OCI-LY7 (cell line): ENCODE measurements around the gene CUEDC1. TPM values are rescaled to one million over a fixed set of nuclear protein-coding genes. Genes with fewer than 3 reads are reported as not detected.

Experiments
- BruUV-seq: library from RNA; stranded (reverse); fragments of 400-500 nt; replicated peaks from 2 replicates; lab custom pipeline; 2021; lab: Mats Ljungman, UMichigan
- CTCF ChIA-PET: fragments of 300-600 bp; sonication (Branson Sonifier 250); formaldehyde crosslinking; loops from one replicate; lab custom pipeline; 2022; ENCODE audit warnings: antibody characterized with exemption; ENCODE audit not compliant: unreplicated experiment; lab: Charles Lee
- POLR2A ChIA-PET: fragments of 300-600 bp; sonication (Branson Sonifier 250); formaldehyde crosslinking; loops from one replicate; lab custom pipeline; 2022; ENCODE audit warnings: antibody characterized with exemption; lab: Charles Lee
- DNase-seq: peaks from one replicate; pipeline ENCODE4 v3.0.0-alpha.2; 2015; ENCODE audit warnings: low spot score
- H2AFZ ChIP-seq: fragments of 200-600 bp; sonication (generic), shearing (Covaris generic); 2 replicates; pipeline ENCODE4 v1.6.1; 2014; ENCODE audit warnings: mild to moderate bottlenecking, antibody characterized with exemption, low read length, moderate library complexity
- H3K27ac ChIP-seq: fragments of 200-600 bp; sonication (generic); 2 replicates; pipeline ENCODE4 v1.5.1; 2014; ENCODE audit warnings: mixed run types, low read depth, mild to moderate bottlenecking, moderate library complexity, low read length, inconsistent platforms; ENCODE audit not compliant: poor library complexity, severe bottlenecking
- H3K36me3 ChIP-seq: fragments of 200-600 bp; sonication (generic); 2 replicates; pipeline ENCODE4 v1.6.1; 2014; ENCODE audit warnings: mild to moderate bottlenecking, antibody characterized with exemption, low read length, moderate library complexity, mixed read lengths; ENCODE audit not compliant: insufficient read depth
- H3K4me1 ChIP-seq: fragments of 200-600 bp; sonication (generic); 2 replicates; pipeline ENCODE4 v1.5.1; 2014; ENCODE audit warnings: mild to moderate bottlenecking, low read length; ENCODE audit not compliant: insufficient read depth, poor library complexity, severe bottlenecking
- H3K4me2 ChIP-seq: fragments of 200-600 bp; sonication (generic); 2 replicates; pipeline ENCODE4 v1.6.1; 2014; ENCODE audit warnings: mild to moderate bottlenecking, low read length
- H3K4me3 ChIP-seq: fragments of 200-600 bp; sonication (generic); 2 replicates; pipeline ENCODE4 v1.5.1; 2014; ENCODE audit warnings: mild to moderate bottlenecking, low read depth, low read length; ENCODE audit not compliant: poor library complexity, severe bottlenecking
- H3K79me2 ChIP-seq: fragments of 200-600 bp; sonication (generic); 2 replicates; pipeline ENCODE4 v1.6.1; 2016; ENCODE audit warnings: low read depth, mild to moderate bottlenecking, low read length, moderate library complexity, mixed read lengths; ENCODE audit not compliant: insufficient read depth
- H3K9me2 ChIP-seq: fragments of 200-600 bp; sonication (generic); 2 replicates; pipeline ENCODE4 v1.6.1; 2016; ENCODE audit warnings: mild to moderate bottlenecking, low read length, mixed read lengths; ENCODE audit not compliant: insufficient read depth
- H3K9me3 ChIP-seq: fragments of 200-600 bp; sonication (generic); 2 replicates; pipeline ENCODE4 v1.6.1; 2014; ENCODE audit warnings: mild to moderate bottlenecking, mixed run types, low read length, mixed read lengths
- H4K20me1 ChIP-seq: fragments of 200-600 bp; sonication (generic); 2 replicates; pipeline ENCODE4 v1.6.1; 2014; ENCODE audit warnings: mild to moderate bottlenecking, antibody characterized with exemption, low read length, moderate library complexity, mixed read lengths; ENCODE audit not compliant: insufficient read depth
- EZH2phosphoT487 ChIP-seq: fragments of 200-600 bp; sonication (generic); IDR thresholded peaks from 2 replicates; pipeline ENCODE4 v1.6.1; 2018; ENCODE audit warnings: low read depth, borderline replicate concordance, mild to moderate bottlenecking, mixed run types, antibody characterized with exemption, low read length, moderate library complexity, mixed read lengths
- intact Hi-C: fragments of 100-400 bp; cut with micrococcal nuclease; formaldehyde crosslinking; loops from one replicate; pipeline ENCODE4 v1.10.0; 2022; ENCODE audit not compliant: unreplicated experiment
- total RNA-seq, 2 experiments: library from RNA; depleted of rRNA in 1 of 2; stranded (reverse); fragments of >200 nt in 1 of 2; shearing (Covaris generic) in 1 of 2; gene quantifications; 2 replicates each; pipeline ENCODE4 v1.2.3, GENCODE V29; 2014 to 2022
- TF ChIP-seq, protein P1 (sequence below): fragments of 200-600 bp; sonication (generic); conservative IDR thresholded peaks from 2 replicates; pipeline ENCODE4 v1.5.1; 2014; ENCODE audit warnings: mild to moderate bottlenecking, antibody characterized with exemption, low read length, moderate library complexity, mixed read lengths

The CUEDC1 gene
- total RNA-seq, 2 experiments from 2014 or later: 0.74 TPM; not detected in 1

DNA sequence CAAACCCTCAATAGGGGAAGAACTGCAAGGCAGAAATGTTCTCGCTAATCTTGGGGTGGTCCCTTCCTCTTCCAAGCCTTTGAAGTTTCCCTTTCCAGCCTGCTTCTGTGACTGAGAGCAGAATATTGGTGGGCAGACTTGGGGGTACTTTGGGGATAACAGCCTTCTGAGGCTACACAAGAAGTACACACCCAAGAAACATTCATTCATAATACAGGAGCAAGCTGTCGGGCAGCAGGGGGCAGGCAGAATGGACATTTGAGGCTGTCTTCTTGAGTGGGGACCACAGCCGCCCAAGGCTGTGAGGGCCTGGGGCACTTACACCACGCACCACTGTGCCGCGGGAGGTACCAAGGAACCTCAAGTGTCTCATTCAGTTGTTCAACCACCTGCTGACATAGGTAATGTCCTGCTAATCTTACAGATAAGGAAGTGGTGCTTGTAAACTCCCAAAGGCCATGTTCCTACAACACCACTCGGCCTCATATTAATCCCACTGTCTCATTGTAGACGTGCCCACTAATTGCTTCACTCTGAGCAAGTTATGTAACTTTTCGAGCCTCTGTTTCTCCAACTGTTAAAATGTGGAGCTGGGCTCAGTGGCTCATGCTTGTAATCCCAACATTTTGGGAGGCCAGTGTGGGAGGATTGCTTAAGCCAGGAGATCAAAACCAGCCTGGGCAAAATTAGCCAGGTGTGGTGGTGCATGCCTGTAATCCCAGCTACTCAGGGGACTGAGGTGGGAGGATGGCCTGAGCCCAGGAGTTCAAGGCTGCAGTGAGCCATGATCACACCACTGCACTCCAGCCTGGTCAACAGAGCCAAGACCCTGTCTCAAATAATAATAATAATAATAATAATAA is 102.9 kb downstream of the CUEDC1 start:
- Histone ChIP-seq H3K4me3 (no peak overlapping the region), H2AFZ (no peak overlapping the region), H3K4me2 (no peak overlapping the region), H3K4me1 (peaks cover 23% of the 10 kb centered on the region), H3K79me2 (peaks cover 13% of the 10 kb centered on the region), H3K9me2 (no peaks in the 10 kb centered on the region), H3K9me3 (peaks cover 10% of the 10 kb centered on the region; the same call in 1 of the 2 replicates), H4K20me1 (0 out of 2 replicates have a peak, but pooled peaks cover 4% of the 10 kb centered on the region), H3K27ac (no peak overlapping the region), H3K36me3 (peaks cover 18% of the 10 kb centered on the region)
- POLR2A ChIA-PET: no interaction called here
- DNase-seq: no peak
- intact Hi-C loops: no loop called here
- BruUV-seq: no TSS peak
- no peak for TF ChIP-seq EZH2phosphoT487
- TF ChIP-seq, protein P1, sequence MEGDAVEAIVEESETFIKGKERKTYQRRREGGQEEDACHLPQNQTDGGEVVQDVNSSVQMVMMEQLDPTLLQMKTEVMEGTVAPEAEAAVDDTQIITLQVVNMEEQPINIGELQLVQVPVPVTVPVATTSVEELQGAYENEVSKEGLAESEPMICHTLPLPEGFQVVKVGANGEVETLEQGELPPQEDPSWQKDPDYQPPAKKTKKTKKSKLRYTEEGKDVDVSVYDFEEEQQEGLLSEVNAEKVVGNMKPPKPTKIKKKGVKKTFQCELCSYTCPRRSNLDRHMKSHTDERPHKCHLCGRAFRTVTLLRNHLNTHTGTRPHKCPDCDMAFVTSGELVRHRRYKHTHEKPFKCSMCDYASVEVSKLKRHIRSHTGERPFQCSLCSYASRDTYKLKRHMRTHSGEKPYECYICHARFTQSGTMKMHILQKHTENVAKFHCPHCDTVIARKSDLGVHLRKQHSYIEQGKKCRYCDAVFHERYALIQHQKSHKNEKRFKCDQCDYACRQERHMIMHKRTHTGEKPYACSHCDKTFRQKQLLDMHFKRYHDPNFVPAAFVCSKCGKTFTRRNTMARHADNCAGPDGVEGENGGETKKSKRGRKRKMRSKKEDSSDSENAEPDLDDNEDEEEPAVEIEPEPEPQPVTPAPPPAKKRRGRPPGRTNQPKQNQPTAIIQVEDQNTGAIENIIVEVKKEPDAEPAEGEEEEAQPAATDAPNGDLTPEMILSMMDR: no peak
- CTCF ChIA-PET: no interaction called here

- BruUV-seq: TSS peak; percentile 82
- Histone ChIP-seq H3K4me1 (peaks cover 23% of the 10 kb centered on the region), H2AFZ (peak within 1 kb of the TSS; percentile 92), H3K79me2 (peaks cover 13% of the 10 kb centered on the region), H3K4me2 (peak within 1 kb of the TSS; percentile 100), H3K9me3 (peaks cover 10% of the 10 kb centered on the region; the same call in 1 of the 2 replicates), H4K20me1 (0 out of 2 replicates have a peak, but pooled peaks cover 4% of the 10 kb centered on the region), H3K27ac (peak within 1 kb of the TSS; percentile 45), H3K36me3 (peaks cover 28% of the 10 kb centered on the region), H3K9me2 (no peaks in the 10 kb centered on the region), H3K4me3 (peak within 1 kb of the TSS; percentile 96)
- no peak for TF ChIP-seq EZH2phosphoT487
- TF ChIP-seq, protein P1: no peak
- intact Hi-C loops: loop anchor here (2.0 kb wide), 1 partner anchor 139 kb away; the partner anchor contains the start of gene VEZF1
- DNase-seq: peak; percentile 98
- CTCF ChIA-PET: interaction anchor here (0.5 kb wide), 1 partner anchor 22 kb away, joined by 4 read pairs; no protein-coding TSS in a partner anchor
- POLR2A ChIA-PET: interaction anchor here (0.6 to 1.6 kb wide), 6 partner anchors 11 to 246 kb away, joined by 3 to 5 read pairs (median 3); partner anchors contain the start of gene SRSF1
Observed at GRCh38 chr17:57849874-57850754, 105.1 kb downstream of the CUEDC1 start, which contains the start of gene MRPS23. MRPS23 (minus strand) TSS chr17:57850044; CDS start chr17:57850010, 34 bp downstream.
